Astrocyte of the hippocampus (primary cell): Measurements from ENCODE around the gene TSPAN5.
"Not testable (repeated sequence)": the region's sequence is repeated elsewhere in the genome, so short reads cannot be mapped to it uniquely, and the experiment has no call there.

Experiments
- DNase-seq: peaks from one replicate; pipeline ENCODE4 v3.0.0; 2011; ENCODE audit warnings: low read depth, low spot score

Gene TSPAN5

GRCh38 chr4:98658287-98659105 lies at the start of gene TSPAN5:
Gene TSPAN5 (minus strand): TSS chr4:98658611.
- DNase-seq, result peak; percentile 97

DNA sequence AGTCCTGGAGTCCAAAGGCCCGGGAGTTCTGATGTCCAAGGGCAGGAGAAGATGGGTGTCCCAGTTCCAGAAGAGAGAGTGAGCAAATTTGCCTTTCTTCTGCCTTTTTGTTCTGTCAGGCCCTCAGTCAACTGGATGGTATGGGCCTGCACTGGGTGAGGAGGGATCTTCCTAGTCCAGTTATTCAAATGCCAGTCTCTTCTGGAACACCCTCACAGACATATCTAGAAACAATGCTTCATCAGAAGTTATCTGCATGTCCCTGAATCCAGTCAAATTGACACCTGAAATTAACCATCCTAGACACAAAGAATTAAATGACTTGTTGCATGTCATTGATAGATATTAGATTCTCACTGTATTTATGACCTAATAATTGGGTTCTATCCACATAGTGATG lies 48.5 kb upstream of the TSPAN5 start:
- no peak for DNase-seq

DNA sequence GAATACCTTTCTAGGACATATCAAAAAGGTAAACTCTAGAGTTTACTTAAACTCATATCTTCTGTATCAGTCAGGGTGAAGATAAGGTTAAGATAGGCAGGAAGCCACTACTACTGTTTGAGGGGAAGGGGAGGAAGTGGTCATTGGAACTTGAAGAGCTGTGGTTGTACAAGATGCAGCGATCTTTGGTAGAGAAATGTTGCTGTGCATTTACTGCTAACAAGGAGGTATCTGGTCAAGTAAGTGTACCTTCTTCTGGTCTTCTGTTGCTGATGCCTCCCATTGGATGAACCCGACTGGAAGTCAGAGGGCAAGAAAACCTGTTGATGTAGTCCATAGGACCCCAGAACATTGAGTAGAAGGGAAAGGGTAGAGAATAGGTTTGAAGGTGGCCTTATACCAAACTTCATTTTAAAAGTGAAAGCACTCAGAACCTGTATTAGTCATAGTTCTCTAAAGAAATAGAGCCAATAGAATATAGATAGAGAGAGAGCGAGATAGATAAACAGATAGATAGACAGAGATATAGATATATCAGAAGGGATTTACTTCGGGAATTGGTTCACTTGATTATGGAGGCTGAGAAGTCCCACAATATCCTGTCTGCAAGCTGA lies 47.9 kb upstream of the TSPAN5 start:
- no peak for DNase-seq

DNA sequence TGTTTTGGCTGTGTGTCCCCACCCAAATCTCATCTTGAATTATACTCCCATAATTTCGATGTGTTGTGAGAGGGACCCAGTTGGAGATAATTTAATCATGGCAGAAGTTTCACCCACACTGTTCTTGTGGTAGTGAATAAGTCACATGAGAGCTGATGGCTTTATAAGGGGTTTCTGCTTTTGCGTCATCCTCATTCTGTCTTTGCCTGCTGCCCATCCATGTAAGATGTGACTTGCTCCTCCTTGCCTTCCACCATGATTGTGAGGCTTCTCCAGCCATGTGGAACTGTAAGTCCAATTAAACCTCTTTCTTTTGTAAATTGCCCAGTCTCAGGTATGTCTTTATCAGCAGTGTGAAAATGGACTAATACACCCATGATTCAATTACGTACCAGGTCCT lies 47.2 kb upstream of the TSPAN5 start:
- not testable (repeated sequence) for DNase-seq

DNA sequence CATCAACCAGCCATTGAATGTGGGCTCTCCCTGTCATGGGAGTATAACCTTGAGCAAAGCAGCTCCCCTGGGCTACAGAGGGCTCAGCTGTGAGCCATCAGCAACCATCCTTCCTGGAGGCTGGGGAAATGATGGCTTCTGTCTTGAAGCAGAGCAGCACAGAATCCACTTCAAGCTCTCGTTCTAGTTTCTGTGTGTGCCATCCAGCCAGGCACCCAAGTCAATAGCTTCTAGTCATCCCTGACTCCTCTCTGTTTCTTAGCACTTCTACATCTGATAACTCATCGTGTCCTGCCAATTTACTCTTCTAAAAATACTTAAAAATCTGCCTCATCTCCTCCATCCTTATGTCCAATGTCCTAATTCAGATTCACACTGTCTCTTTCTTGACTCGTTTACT lies 42.2 kb upstream of the TSPAN5 start:
- DNase-seq, result no peak

DNA sequence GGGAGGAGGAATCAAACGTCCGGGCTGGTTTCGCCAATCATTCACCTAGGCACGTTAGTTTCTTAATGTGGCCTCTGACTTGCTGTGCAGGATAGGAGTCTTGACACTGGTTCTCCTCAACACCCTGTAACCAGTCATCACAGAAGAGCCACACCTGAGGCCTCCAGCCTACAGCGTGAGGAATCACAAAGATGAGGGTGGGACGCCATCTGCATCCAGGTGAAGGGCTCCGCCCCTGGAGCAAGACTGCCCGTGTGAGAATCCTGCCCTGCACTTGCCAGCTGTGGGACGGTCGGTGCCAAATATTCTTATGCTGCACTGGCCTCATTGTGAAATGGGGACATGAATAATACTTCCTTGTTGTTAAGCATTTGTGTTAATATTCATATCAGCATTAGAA lies 35.7 kb upstream of the TSPAN5 start:
- no peak for DNase-seq

GRCh38 chr4:98692411-98692810 lies 34.0 kb upstream of the TSPAN5 start:
- no peak for DNase-seq

DNA sequence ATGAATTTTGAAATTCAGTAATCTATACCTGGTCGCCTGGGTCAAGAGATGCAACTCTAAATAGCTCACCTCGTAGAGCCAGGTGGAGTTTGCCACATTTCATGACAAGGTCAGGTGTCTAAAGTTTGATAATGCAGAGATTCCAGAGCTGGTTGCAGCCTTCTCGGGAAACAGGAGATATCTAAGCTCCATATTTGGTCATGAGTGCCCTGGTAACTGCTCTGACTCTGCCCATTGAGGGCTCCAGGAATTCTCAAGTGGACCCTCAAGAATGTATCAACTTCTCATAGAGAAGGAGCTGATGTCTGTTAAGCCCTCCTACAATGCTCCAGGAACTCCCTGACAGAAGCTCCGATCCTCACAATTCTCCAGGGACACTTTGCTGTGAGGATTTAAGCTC lies 33.2 kb upstream of the TSPAN5 start:
- DNase-seq, result peak; percentile 9

- no peak for DNase-seq
Observed at GRCh38 chr4:98689507-98690174, 31.2 kb upstream of the TSPAN5 start.

- DNase-seq, result peak; percentile 54
Observed at GRCh38 chr4:98688411-98689290, 30.2 kb upstream of the TSPAN5 start.

DNA sequence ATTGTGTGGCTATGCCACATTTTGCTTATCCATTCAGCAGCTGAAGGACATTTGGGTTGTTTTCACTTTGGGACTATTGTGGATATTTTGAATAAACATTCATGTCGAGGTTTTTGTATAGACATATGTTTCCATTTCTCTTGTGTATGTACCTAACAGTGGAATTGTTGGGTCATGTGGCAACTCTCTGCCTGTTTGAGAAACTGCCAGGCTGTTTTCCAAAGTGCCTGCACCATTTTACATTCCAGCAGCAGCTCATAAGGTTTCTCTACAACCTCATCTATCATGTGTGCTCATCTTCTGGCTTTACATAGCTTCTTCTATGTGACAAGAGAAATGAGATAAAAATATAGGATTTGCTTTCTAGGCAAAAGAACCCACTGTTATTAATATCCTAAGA lies 29.5 kb upstream of the TSPAN5 start:
- no peak for DNase-seq

- no peak for DNase-seq
Observed at GRCh38 chr4:98686847-98687246, 28.4 kb upstream of the TSPAN5 start.

GRCh38 chr4:98686043-98686707 lies 27.8 kb upstream of the TSPAN5 start:
- no peak for DNase-seq

GRCh38 chr4:98685225-98686042 lies 27.0 kb upstream of the TSPAN5 start:
- DNase-seq, result no peak

DNA sequence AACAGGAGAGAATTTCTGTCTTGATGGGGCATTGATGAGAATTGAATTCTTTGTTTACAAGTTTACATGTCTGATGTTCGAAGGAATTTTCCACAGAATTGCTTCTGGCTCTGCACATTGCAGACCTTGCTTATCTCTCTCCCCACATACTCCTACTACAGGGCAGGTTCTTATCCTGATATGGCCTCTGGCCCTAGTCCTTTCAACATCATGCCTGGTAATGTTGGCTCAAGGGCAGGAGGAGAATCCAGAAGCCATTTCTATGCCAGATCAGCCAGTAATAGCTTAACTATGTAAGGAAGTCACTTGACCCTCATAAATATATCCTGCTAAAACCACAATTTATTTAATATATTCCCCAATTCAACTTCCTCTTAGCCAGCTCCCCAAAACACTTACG lies 24.3 kb upstream of the TSPAN5 start:
- peak; percentile 26 for DNase-seq

DNA sequence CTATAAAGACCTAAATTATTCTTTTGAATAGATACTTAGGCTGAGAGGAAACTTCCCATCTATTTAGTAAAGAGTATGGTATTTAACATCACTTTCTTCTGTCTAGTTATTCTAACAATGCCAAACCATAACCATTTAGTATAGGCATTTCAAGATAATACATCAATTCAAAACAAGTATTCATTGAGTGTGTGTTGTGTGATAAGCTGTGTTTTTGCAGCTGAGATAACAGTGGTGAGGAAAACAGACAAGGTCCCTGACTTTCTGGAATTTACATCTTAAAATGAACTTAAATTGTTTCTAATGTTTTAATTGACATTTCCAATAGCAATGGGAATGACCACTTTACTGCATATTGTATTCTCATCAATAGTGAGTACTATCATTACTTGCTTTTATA lies 22.4 kb upstream of the TSPAN5 start:
- DNase-seq, result no peak

DNA sequence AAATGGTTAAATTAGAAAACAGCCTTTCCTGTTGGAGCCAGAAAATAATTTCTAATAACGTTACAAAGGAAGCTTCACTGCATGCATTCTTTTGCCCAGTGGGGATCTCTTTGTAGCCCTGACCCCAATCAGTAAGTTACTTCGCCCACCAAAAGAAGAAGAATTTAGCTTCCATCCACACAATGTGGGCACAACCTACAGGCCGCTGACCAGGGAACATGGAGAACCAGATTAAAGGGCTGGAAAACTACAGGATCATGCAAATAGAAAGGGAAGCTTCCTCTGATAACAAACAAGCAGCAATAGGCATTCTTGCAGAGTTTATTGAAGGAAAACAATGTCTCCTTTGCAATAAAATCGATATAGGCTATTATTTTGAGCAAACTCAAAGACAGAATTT lies 21.3 kb upstream of the TSPAN5 start:
- DNase-seq, result no peak

- DNase-seq, result no peak
Observed at GRCh38 chr4:98677799-98678198, 19.4 kb upstream of the TSPAN5 start.

GRCh38 chr4:98674404-98675173 lies 16.2 kb upstream of the TSPAN5 start:
- DNase-seq, result no peak

DNA sequence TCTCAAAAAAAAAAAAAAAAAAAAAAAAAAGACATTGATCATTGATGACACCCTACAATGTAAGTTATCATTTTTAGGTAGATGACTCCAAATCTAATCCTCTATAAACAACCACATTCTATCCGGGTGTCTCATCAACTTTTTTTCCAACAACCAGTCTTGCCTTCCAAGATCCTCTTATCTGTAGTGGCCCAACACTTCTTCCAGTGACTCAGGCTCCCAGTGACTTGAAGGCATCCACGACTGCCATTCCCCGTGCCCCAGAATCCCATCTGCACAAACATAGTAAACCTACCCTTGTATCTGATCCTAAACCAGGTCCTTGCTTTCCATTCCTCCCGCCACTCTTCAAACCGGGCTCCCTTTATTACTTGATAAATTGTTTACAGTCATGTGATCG lies 15.6 kb upstream of the TSPAN5 start:
- no peak for DNase-seq
